Gastroesophageal sphincter (tissue), 4 donors: ENCODE measurements around the gene KLHL29. TPM values are rescaled to one million over a fixed set of nuclear protein-coding genes. Genes with fewer than 3 reads are reported as not detected.

Experiments
- ATAC-seq: fragments of 150-250 bp; one replicate; pipeline ENCODE4 v1.9.1; 2016; ENCODE audit warnings: mild to moderate bottlenecking, moderate library complexity
- H3K27ac ChIP-seq, 4 donors: fragments of 200-600 bp; sonication (generic) in 3 of 4; 1 replicate in 3 of 4; 2 replicates in 1 of 4; pipeline ENCODE4 v1.5.1; 2016 to 2019
- H3K27me3 ChIP-seq: fragments of 200-600 bp; sonication (generic); one replicate; pipeline ENCODE4 v1.5.1; 2019
- H3K36me3 ChIP-seq, 2 donors: fragments of 200-600 bp; sonication (generic); one replicate each; pipeline ENCODE4 v1.5.1; 2019; ENCODE audit warnings: control low read depth in 1 of 2
- H3K4me1 ChIP-seq, 3 donors: fragments of 200-600 bp; sonication (generic); 1 replicate in 2 of 3; 2 replicates in 1 of 3; pipeline ENCODE4 v1.5.1; 2016 to 2019; ENCODE audit warnings: control low read depth in 2 of 3
- H3K4me3 ChIP-seq, 2 donors: fragments of 200-600 bp; sonication (generic); one replicate each; pipeline ENCODE4 v1.5.1; 2019; ENCODE audit warnings: mild to moderate bottlenecking in 1 of 2, moderate library complexity in 1 of 2
- H3K9me3 ChIP-seq, 3 donors: fragments of 200-600 bp; sonication (generic); one replicate each; pipeline ENCODE4 v1.5.1; 2017 to 2019; ENCODE audit warnings: control low read depth in 2 of 3
- EP300 ChIP-seq: sonication (generic); formaldehyde crosslinking; IDR thresholded peaks from one replicate; pipeline ENCODE4 v1.6.1; 2017; ENCODE audit warnings: antibody characterized with exemption, mild to moderate bottlenecking
- POLR2A ChIP-seq, 2 donors: fragments of 450-650 bp; IDR thresholded peaks; one replicate each; pipeline ENCODE4 v1.6.1; 2017; ENCODE audit warnings: antibody characterized with exemption in 2 of 2, mild to moderate bottlenecking in 2 of 2, moderate library complexity in 1 of 2
- POLR2AphosphoS5 ChIP-seq: sonication (generic); formaldehyde crosslinking; IDR thresholded peaks from one replicate; pipeline ENCODE4 v1.6.1; 2017; ENCODE audit warnings: antibody characterized with exemption
- WGBS, 2 donors: methylation state at CpG; one replicate each; pipeline ENCODE4 v1.1.5; 2018; ENCODE audit warnings: low coverage in 1 of 2; 5-methylcytosine and 5-hydroxymethylcytosine counted together
- total RNA-seq, 4 donors: library from RNA; depleted of rRNA; stranded (reverse); fragments of >200 nt; gene quantifications; one replicate each; pipeline ENCODE4 v1.1.0, GENCODE V29; 2016
- TF ChIP-seq, protein P1 (sequence below), 4 experiments: fragments of 200-600 bp in 2 of 4; fragments of 450-650 bp in 2 of 4; sonication (generic) in 1 of 4; IDR thresholded peaks; one replicate each; pipeline ENCODE4 v1.5.1; 2017 to 2019; ENCODE audit warnings: antibody characterized with exemption in 4 of 4, mild to moderate bottlenecking in 2 of 4, moderate library complexity in 2 of 4

The KLHL29 gene
- total RNA-seq, 4 donors from 2014 or later = 15.2 to 31.5 (median 24.2) TPM

DNA sequence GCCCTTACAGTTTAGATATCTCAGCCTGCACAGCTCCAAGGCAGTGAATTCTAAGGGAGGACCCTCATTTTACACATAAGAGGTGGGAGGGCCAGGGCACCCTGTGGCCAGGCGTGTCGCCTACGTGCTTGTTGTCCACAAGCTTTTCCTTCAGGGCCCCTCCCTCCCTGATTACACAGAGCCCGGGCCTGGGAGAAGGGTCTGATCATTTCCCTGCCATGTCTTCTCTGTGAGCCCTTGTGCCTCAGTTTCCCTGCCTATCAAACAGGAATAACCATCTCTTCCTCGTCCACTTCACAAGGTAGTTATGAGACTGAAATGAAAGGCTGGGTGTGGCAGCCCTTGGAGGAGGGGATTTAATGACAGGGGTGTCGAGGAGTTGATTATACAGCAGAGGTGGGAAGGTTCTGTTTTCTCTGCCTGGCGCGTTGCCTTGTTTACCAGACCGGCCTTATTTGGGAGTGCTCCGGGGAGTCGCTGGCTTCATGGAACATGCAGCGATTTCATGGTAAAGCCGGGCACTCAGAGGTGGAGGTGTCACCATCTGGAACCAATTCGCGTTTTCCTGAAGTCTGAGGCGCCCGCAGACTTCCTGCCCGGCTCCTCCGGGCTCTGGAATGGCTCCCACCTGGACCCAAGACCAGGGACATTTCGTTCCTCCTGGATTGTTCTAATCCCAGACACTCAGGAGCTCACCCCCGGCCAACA, 208.9 kb downstream of the KLHL29 start:
- H3K9me3 ChIP-seq = no peaks in the 10 kb centered on the region
- 56 to 61% methylated on average over 9 to 13 of the region's 21 CpGs for WGBS, 2 donors
- no peak for TF ChIP-seq POLR2A (IDR thresholded peaks at IDR 0.05)
- peak; percentile 73 for TF ChIP-seq POLR2AphosphoS5
- TF ChIP-seq, protein P1, sequence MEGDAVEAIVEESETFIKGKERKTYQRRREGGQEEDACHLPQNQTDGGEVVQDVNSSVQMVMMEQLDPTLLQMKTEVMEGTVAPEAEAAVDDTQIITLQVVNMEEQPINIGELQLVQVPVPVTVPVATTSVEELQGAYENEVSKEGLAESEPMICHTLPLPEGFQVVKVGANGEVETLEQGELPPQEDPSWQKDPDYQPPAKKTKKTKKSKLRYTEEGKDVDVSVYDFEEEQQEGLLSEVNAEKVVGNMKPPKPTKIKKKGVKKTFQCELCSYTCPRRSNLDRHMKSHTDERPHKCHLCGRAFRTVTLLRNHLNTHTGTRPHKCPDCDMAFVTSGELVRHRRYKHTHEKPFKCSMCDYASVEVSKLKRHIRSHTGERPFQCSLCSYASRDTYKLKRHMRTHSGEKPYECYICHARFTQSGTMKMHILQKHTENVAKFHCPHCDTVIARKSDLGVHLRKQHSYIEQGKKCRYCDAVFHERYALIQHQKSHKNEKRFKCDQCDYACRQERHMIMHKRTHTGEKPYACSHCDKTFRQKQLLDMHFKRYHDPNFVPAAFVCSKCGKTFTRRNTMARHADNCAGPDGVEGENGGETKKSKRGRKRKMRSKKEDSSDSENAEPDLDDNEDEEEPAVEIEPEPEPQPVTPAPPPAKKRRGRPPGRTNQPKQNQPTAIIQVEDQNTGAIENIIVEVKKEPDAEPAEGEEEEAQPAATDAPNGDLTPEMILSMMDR (IDR thresholded peaks at IDR 0.05) = no peak
- peak; percentile 42 for TF ChIP-seq EP300
- peaks cover 10 to 97% (median 43%) of the 10 kb centered on the region in 3 donors for H3K4me1 ChIP-seq
- peak overlapping the region; percentile 88 to 90 (median 88) for H3K27ac ChIP-seq
- ATAC-seq = peak; percentile 79
- no peak overlapping the region for H3K4me3 ChIP-seq
- H3K27me3 ChIP-seq = no peaks in the 10 kb centered on the region
- no peaks in the 10 kb centered on the region for H3K36me3 ChIP-seq

DNA sequence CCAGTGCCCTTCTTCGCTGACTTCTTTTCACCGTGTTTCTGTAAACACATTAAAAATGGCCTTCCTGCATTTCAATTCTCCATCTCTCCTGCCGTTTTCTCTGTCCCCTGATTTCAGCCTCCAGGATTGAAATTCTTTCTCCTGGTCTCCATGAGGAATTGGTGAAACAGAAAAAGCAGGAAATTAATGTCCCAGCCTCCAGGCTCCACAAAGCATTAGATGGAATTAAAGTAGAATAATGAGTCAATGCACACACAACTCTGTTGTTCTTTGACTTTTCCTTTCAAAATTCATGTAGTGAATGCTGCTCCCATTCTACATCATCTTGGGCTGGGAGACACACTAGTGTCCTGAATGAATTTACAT, 209.5 kb downstream of the KLHL29 start:
- ATAC-seq = no peak
- Histone ChIP-seq H3K36me3 (no peaks in the 10 kb centered on the region), H3K4me3 (no peak overlapping the region), H3K4me1 (peaks cover 10 to 97% (median 38%) of the 10 kb centered on the region in 3 donors), H3K27ac (peak overlapping the region; percentile 84 to 90 (median 88)), H3K9me3 (no peaks in the 10 kb centered on the region), H3K27me3 (no peaks in the 10 kb centered on the region)
- TF ChIP-seq POLR2AphosphoS5 = no peak
- no peak for TF ChIP-seq EP300
- TF ChIP-seq, protein P1 (IDR thresholded peaks at IDR 0.05) = no peak
- TF ChIP-seq POLR2A (IDR thresholded peaks at IDR 0.05) = no peak
- 20 to 52% methylated on average over 1 to 3 of the region's 3 CpGs for WGBS, 2 donors

DNA sequence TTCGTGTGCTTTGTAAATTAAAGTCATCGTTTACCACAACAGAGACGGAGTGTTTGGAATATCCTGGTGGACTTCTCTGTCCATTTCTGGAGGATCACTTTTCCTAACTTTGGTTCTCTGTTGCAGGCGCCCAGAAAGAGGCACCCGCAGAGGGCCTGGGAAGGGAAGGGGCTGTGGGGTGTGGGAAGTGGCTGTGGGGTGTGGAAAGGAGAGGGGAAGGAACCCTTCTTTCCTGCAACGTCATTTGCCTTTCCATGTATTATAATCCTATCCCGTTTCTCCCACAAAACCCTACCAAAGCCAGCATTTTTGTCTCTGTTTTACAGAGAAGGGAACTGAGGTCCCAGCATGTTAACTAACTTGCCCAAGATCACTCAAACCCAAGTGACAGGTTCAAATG, 210.0 kb downstream of the KLHL29 start:
- Histone ChIP-seq H3K4me1 (peaks cover 10 to 97% (median 34%) of the 10 kb centered on the region in 3 donors), H3K4me3 (no peak overlapping the region), H3K36me3 (no peaks in the 10 kb centered on the region), H3K9me3 (no peaks in the 10 kb centered on the region), H3K27ac (peak overlapping the region; percentile 84 to 90 (median 88)), H3K27me3 (no peaks in the 10 kb centered on the region)
- no peak for ATAC-seq
- WGBS, 2 donors = 75 to 90% methylated on average over 6 to 7 of the region's 7 CpGs
- TF ChIP-seq POLR2A (IDR thresholded peaks at IDR 0.05) (no peak), EP300 (no peak), POLR2AphosphoS5 (no peak)
- TF ChIP-seq, protein P1 (IDR thresholded peaks at IDR 0.05) = no peak

DNA sequence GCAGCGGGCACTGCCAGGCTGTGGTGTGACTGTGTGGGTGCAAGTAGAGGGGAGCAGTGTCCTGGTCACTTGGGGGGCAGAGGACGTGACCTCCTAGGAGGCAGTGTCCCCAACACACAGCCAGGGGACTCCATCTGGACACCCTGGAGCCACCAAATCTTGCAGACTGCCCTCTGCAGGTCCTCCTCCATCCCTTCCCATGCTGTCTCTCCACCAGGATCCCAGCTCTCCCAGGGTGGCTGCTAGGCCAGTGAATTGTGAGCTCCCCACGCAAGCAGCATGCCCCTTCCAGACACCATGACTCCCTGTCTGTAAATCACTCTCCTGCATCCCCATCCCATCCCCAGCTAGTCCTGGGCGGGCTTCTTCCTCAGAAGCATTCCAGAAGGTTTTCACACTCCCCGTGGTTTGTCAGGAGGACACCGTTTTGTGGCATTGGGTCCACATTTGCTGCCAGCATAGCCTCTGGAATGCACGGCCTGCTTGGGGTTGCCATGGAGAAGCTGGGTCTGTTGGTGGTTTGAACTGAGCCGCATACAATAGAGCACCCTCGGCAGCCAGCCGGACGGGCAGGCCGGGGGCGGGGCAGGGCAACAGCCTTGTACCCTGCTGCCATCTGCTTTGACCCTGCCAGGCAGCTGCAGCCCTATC, 210.7 kb downstream of the KLHL29 start:
- no peaks in the 10 kb centered on the region for H3K9me3 ChIP-seq
- peaks cover 10 to 97% (median 31%) of the 10 kb centered on the region in 3 donors for H3K4me1 ChIP-seq
- peak overlapping the region; percentile 84 to 90 (median 88) for H3K27ac ChIP-seq
- no peak overlapping the region for H3K4me3 ChIP-seq
- peak; percentile 66 for ATAC-seq
- 63 to 80% methylated on average over 1 to 3 of the region's 13 CpGs for WGBS, 2 donors
- peak; percentile 40 for TF ChIP-seq POLR2AphosphoS5
- TF ChIP-seq, protein P1 (IDR thresholded peaks at IDR 0.05) = peak in 1 of 4 experiments; percentile 36
- no peak for TF ChIP-seq EP300
- H3K27me3 ChIP-seq = no peaks in the 10 kb centered on the region
- no peaks in the 10 kb centered on the region for H3K36me3 ChIP-seq
